Dermis lymphatic vessel endothelial cell (primary cell): Measurements from ENCODE around the gene RPL4. TPM values are rescaled to one million over a fixed set of nuclear protein-coding genes. Genes with fewer than 3 reads are reported as not detected.

ENCODE experiments used
- total RNA-seq: library from RNA; depleted of rRNA; stranded (reverse); fragments of >200 nt; gene quantifications from 2 replicates; pipeline ENCODE4 v1.2.1, GENCODE V29; 2014

RPL4 gene
- total RNA-seq, result 1,966 and 2,559 TPM in 2 replicates

GRCh38 chr15:66504563-66505429 is at the start of gene RPL4, which contains the start of gene ZWILCH:
Gene RPL4, minus strand, starts transcription at chr15:66504855. Its CDS starts 65 bp downstream, at chr15:66504790.
Gene ZWILCH, plus strand, starts transcription at chr15:66505326. Its CDS starts 13 bp downstream, at chr15:66505339.

GRCh38 chr15:66497502-66498455 is 6.9 kb downstream of the RPL4 start, which contains the start of gene SNAPC5:
Gene SNAPC5, minus strand, starts transcription at chr15:66497762. Its CDS starts 31 bp downstream, at chr15:66497731.

Other genes with a start within 250 kb of the RPL4 start
- gene DIS3L, start 211.3 kb downstream of the RPL4 start, total RNA-seq, result 22.8 and 23.6 TPM in 2 replicates
- 4.3 and 7.6 TPM in 2 replicates for gene TIPIN, start 148.2 kb downstream of the RPL4 start, total RNA-seq
- gene MAP2K1, start 117.9 kb downstream of the RPL4 start, total RNA-seq, result 27.1 and 28.5 TPM in 2 replicates
- 18.6 and 21.8 TPM in 2 replicates for gene SNAPC5, start 7.1 kb downstream of the RPL4 start, total RNA-seq
- gene ZWILCH, start 471 bp upstream of the RPL4 start, total RNA-seq, result 11.1 and 11.8 TPM in 2 replicates
- gene LCTL, start 61.1 kb upstream of the RPL4 start, total RNA-seq, result 0.43 TPM in 1 of 2 replicates, not detected in the other
- 11.6 and 19.9 TPM in 2 replicates for gene SMAD6, start 197.4 kb upstream of the RPL4 start, total RNA-seq